Stomach (tissue), 9 donors: ENCODE data around the gene PITPNM3. TPM values are rescaled to one million over a fixed set of nuclear protein-coding genes. Genes with fewer than 3 reads are reported as not detected.

Experiments
- DNase-seq, 2 donors: peaks; one replicate each; pipeline versions ENCODE4 v3.0.0 to v3.0.0-alpha.2; 2013 to 2019
- H3K27ac ChIP-seq, 5 donors: fragments of 200-600 bp in 4 of 5; sonication (generic) in 4 of 5; one replicate each; pipeline ENCODE4 v1.5.1; 2013 to 2019; ENCODE audit warnings: mild to moderate bottlenecking in 1 of 5, moderate library complexity in 1 of 5
- H3K27me3 ChIP-seq, 3 donors: fragments of 200-600 bp; sonication (generic); one replicate each; pipeline ENCODE4 v1.5.1; 2017 to 2019; ENCODE audit warnings: mixed run types in 1 of 3
- H3K36me3 ChIP-seq, 4 donors: fragments of 200-600 bp; sonication (generic); 1 replicate in 3 of 4; 2 replicates in 1 of 4; pipeline ENCODE4 v1.5.1; 2016 to 2019
- H3K4me1 ChIP-seq, 4 donors: fragments of 200-600 bp; sonication (generic); one replicate each; pipeline ENCODE4 v1.5.1; 2016 to 2019
- H3K4me3 ChIP-seq, 4 donors: fragments of 200-600 bp; sonication (generic) in 3 of 4; one replicate each; pipeline ENCODE4 v1.5.1; 2016 to 2019; ENCODE audit warnings: mild to moderate bottlenecking in 1 of 4
- H3K9me3 ChIP-seq, 4 donors: fragments of 200-600 bp; sonication (generic); one replicate each; pipeline ENCODE4 v1.5.1; 2016 to 2019
- EP300 ChIP-seq: sonication (generic); formaldehyde crosslinking; IDR thresholded peaks from one replicate; pipeline ENCODE4 v1.6.1; 2017; ENCODE audit warnings: antibody characterized with exemption
- POLR2A ChIP-seq, 4 donors: fragments of 450-650 bp; IDR thresholded peaks; one replicate each; pipeline ENCODE4 v1.6.1; 2016; ENCODE audit warnings: antibody characterized with exemption in 4 of 4, control low read depth in 2 of 4, mild to moderate bottlenecking in 1 of 4, moderate library complexity in 1 of 4
- POLR2AphosphoS5 ChIP-seq, 3 donors: sonication (generic); formaldehyde crosslinking; IDR thresholded peaks; one replicate each; pipeline ENCODE4 v1.6.1; 2016; ENCODE audit warnings: antibody characterized with exemption in 3 of 3
- WGBS, 5 donors: extraction: QIAGEN DNeasy Blood & Tissue Kit in 3 of 5; methylation state at CpG; one replicate each; pipeline versions ENCODE4 v1.1.5 to v1.1.7; 2013 to 2018; 5-methylcytosine and 5-hydroxymethylcytosine counted together
- intact Hi-C: fragments of 100-400 bp; cut with DNase I; formaldehyde crosslinking; loops from one replicate; pipeline ENCODE4 v1.15.1; 2023; ENCODE audit warnings: low total_unique reads
- polyA plus RNA-seq, 3 donors: library from polyadenylated mRNA; stranded (reverse); fragments of 200-250 nt; gene quantifications; one replicate each; pipeline ENCODE4 v1.2.3, GENCODE V29; 2013
- total RNA-seq, 5 donors: library from RNA; depleted of rRNA; stranded (reverse); fragments of >200 nt; gene quantifications; one replicate each; pipeline versions ENCODE4 v1.1.0 to v1.2.3, GENCODE V29; 2014 to 2016
- TF ChIP-seq, protein P1 (sequence below), 7 experiments: fragments of 450-650 bp in 4 of 7; fragments of 200-600 bp in 3 of 7; sonication (generic) in 3 of 7; IDR thresholded peaks; one replicate each; pipeline ENCODE4 v1.5.1; 2016 to 2019; ENCODE audit warnings: antibody characterized with exemption in 7 of 7, control low read depth in 2 of 7, mild to moderate bottlenecking in 1 of 7
- donor health status: healthy with polysubstance abuse.
- donor health status: Bipolar disorder and iron deficiency.
- donor health status: healthy.

Gene PITPNM3
- total and polyA plus RNA-seq, 8 donors: 1.1 to 19.3 (median 5.8) TPM

DNA sequence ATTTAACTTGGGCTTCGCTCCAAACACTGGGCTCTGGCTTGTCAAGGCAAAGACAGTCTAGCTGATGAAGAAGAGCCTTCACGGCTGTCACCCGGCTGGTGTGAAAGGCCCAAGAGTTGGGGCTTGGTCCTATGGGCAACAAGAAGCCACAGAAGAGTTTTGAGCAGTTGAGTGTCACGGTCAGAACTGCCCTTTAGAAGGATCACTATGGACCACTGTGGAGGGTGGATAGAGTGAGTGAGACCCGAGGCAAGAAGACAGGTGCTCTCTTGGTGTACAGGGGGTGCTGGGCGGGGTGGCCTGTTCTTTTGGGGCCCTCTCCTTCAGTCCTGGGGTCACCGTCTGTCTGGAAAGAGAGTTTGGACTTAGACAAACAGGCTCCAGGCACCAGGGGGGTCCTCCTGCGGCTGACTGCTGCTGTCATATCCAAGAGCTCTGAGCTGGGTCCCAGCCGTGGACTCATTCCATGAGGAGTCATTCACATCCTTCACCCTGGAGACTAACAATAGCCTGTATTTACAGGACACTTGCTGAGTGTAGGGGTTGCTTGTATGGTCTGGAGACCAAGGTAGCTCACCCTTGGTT, 109.7 kb downstream of the PITPNM3 start:
- H3K36me3 ChIP-seq: peaks cover 0 to 13% (median 0%) of the 10 kb centered on the region in 4 donors
- intact Hi-C loops: no loop called here
- no peak for TF ChIP-seq EP300
- 81 to 95% (median 88%) methylated on average over 9 of the region's 9 CpGs for WGBS, 5 donors
- no peaks in the 10 kb centered on the region for H3K9me3 ChIP-seq
- H3K4me3 ChIP-seq: no peak overlapping the region
- DNase-seq: no peak
- no peak overlapping the region for H3K27ac ChIP-seq
- peaks cover 7 to 24% (median 20%) of the 10 kb centered on the region in 4 donors for H3K4me1 ChIP-seq
- peaks cover 0 to 8% (median 0%) of the 10 kb centered on the region in 3 donors for H3K27me3 ChIP-seq

DNA sequence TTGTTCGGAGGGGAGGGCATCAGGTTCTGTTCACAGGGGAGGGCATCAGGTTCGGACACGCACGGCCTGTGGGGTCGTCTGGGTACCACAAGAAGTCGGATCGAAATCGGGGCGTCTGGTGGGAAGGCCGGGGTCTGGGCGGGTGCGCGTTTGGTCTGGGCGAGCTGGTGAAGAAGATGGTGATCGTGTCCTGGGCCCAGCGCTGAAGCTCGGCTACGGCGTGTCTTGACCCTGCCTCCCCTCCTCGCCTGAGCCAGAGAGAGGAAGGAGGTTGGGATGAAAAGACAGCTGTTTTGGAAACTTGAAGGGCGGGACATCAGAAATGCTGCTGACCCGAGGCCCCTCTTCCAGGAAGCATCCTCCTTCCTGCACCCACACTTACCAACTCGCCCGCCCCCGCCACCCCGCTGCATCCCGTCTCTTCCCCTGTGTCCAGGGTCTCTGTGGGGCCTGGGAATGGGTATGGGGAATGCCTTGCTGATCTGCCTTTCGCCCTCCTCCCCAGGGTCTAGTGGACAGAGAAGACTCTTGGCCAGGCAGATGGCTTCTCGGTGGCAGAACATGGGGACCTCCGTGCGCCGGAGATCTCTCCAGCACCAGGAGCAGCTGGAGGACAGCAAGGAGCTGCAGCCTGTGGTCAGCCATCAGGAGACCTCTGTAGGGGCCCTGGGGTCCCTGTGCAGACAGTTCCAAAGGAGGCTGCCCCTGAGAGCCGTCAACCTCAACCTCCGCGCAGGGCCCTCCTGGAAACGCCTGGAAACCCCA, 111.6 kb downstream of the PITPNM3 start:
- no peak for DNase-seq
- peak overlapping the region in 2 of 5 donors; percentile 73 to 75 for H3K27ac ChIP-seq
- intact Hi-C loops: no loop called here
- WGBS, 5 donors: 28 to 35% (median 32%) methylated on average over 31 to 36 of the region's 36 CpGs
- no peaks in the 10 kb centered on the region for H3K9me3 ChIP-seq
- peak overlapping the region; percentile 52 to 67 (median 58) for H3K4me3 ChIP-seq
- peaks cover 0 to 12% (median 0%) of the 10 kb centered on the region in 3 donors for H3K27me3 ChIP-seq
- TF ChIP-seq EP300 (no peak), POLR2AphosphoS5 (IDR thresholded peaks at IDR 0.05) (no peak), POLR2A (IDR thresholded peaks at IDR 0.05) (no peak)
- TF ChIP-seq, protein P1, sequence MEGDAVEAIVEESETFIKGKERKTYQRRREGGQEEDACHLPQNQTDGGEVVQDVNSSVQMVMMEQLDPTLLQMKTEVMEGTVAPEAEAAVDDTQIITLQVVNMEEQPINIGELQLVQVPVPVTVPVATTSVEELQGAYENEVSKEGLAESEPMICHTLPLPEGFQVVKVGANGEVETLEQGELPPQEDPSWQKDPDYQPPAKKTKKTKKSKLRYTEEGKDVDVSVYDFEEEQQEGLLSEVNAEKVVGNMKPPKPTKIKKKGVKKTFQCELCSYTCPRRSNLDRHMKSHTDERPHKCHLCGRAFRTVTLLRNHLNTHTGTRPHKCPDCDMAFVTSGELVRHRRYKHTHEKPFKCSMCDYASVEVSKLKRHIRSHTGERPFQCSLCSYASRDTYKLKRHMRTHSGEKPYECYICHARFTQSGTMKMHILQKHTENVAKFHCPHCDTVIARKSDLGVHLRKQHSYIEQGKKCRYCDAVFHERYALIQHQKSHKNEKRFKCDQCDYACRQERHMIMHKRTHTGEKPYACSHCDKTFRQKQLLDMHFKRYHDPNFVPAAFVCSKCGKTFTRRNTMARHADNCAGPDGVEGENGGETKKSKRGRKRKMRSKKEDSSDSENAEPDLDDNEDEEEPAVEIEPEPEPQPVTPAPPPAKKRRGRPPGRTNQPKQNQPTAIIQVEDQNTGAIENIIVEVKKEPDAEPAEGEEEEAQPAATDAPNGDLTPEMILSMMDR (IDR thresholded peaks at IDR 0.05): no peak
- H3K4me1 ChIP-seq: peaks cover 7 to 20% (median 18%) of the 10 kb centered on the region in 4 donors
- peaks cover 0 to 7% (median 0%) of the 10 kb centered on the region in 4 donors for H3K36me3 ChIP-seq

DNA sequence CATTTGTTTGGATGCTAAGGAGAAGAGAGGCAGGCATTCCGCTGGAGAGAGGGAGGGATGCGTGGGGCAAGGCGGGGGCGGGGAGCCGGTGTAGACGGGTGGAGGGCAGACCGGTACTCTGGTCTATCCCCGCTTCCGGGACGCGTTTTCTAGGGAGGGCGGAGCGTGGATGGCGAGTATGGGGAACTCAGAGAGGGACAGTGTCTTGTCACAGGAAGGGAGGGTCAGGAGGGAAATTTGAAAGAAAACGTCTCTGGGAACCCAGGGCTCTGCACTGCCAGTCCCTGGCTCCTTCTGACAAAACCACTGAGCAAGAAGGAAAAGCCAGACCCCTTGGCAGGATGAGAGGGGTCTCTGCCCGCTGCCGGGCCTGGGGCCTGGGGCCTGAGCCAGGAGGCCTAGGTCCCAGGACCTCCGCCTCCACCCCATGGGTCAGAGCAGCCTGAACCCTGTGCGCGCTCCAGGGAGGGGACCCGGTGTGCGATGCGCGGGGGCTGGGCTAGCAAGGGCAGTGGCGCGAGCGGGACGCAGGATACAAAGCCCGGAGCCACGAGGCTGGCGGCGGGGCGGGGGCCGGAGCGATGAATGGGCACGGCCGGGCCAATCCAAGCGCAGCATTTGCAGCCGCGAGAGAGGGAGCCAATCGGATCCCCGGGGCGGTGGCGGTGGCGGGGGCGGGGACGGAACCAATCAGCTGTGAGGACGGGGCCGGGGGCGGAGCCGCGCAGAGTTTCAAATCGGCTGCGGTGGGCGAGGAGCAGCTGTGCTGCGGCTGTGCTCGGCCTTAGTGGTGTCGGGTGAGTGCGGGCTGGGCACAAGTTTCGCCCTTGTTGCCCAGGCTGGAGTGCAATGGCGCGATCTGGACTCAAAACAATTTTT, 112.4 kb downstream of the PITPNM3 start, which contains the start of gene PIMREG:
Gene PIMREG, plus strand, starts transcription at position 764 of the 879 bp plus-strand sequence. CDS start 656 bp downstream, outside the sequence.
- Histone ChIP-seq H3K4me3 (peak within 1 kb of the TSS; percentile 52 to 67 (median 58)), H3K27me3 (peaks cover 0 to 20% (median 0%) of the 10 kb centered on the region in 3 donors), H3K27ac (peak within 1 kb of the TSS in 4 of 5 donors; percentile 23 to 75 (median 66)), H3K9me3 (no peaks in the 10 kb centered on the region), H3K36me3 (no peaks in the 10 kb centered on the region), H3K4me1 (peaks cover 7 to 20% (median 18%) of the 10 kb centered on the region in 4 donors)
- 0 to 1% (median 1%) methylated on average over 43 to 62 of the region's 62 CpGs for WGBS, 5 donors
- intact Hi-C loops: no loop called here
- TF ChIP-seq POLR2A (IDR thresholded peaks at IDR 0.05) (no peak), POLR2AphosphoS5 (IDR thresholded peaks at IDR 0.05) (peak in 1 of 3 donors; percentile 21), EP300 (no peak)
- DNase-seq: peak; percentile 94 to 98

DNA sequence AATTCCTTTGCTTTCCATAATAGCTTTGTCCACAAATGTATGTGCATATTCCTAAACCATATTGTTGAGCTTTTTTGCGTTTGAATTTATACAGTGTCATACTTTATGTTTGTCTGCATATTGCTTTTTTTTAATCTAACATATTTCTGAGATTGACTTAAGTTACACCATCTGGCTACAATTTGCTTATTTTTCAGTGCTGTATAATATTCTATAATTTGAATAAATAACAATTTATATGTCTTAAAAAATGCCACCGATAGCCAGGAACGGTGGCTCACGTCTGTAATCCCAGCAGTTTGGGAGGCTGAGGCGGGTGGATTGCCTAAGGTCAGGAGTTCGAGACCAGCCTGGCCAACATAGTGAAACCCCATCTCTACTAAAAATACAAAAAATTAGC, 113.6 kb downstream of the PITPNM3 start:
- H3K9me3 ChIP-seq: no peaks in the 10 kb centered on the region
- H3K4me3 ChIP-seq: no peak overlapping the region
- no peak overlapping the region for H3K27ac ChIP-seq
- TF ChIP-seq EP300 (no peak), POLR2A (IDR thresholded peaks at IDR 0.05) (no peak), POLR2AphosphoS5 (IDR thresholded peaks at IDR 0.05) (no peak)
- H3K36me3 ChIP-seq: no peaks in the 10 kb centered on the region
- 64 to 80% (median 65%) methylated on average over 6 of the region's 6 CpGs for WGBS, 5 donors
- H3K27me3 ChIP-seq: peaks cover 0 to 31% (median 0%) of the 10 kb centered on the region in 3 donors
- intact Hi-C loops: no loop called here
- H3K4me1 ChIP-seq: peaks cover 7 to 20% (median 18%) of the 10 kb centered on the region in 4 donors
- DNase-seq: no peak

DNA sequence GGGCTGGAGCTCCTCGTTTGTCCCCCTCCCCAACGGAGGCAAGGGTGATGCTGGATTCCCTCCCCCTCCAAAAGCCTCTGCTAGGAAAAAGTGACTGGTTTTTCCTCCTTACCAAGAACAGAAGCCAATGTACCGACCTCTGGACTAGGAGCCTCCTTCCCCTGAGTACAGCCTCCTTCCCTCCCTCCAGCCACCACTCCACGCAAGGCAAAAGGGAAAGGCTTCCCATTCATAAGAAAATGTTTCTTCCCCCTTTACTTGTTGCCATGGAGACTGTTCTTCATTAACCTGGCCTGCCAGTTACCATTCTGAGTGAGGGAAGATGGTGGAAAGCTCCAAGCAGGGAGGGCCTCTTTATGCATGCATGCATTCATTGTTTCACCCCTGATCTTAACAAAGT, 116.4 kb downstream of the PITPNM3 start:
- intact Hi-C loops: no loop called here
- Histone ChIP-seq H3K4me3 (no peak overlapping the region), H3K36me3 (no peaks in the 10 kb centered on the region), H3K27me3 (peaks cover 0 to 52% (median 0%) of the 10 kb centered on the region in 3 donors), H3K27ac (no peak overlapping the region), H3K9me3 (no peaks in the 10 kb centered on the region), H3K4me1 (peaks cover 7 to 19% (median 17%) of the 10 kb centered on the region in 4 donors)
- 26 to 44% (median 36%) methylated on average over 4 of the region's 4 CpGs for whole genome bisulfite sequencing, 5 donors
- TF ChIP-seq, protein P1 (IDR thresholded peaks at IDR 0.05): no peak
- TF ChIP-seq EP300 (no peak), POLR2A (IDR thresholded peaks at IDR 0.05) (no peak), POLR2AphosphoS5 (IDR thresholded peaks at IDR 0.05) (no peak)
- no peak for DNase-seq
